ENCODE data around the gene PLA1A. TPM values are rescaled to one million over a fixed set of nuclear protein-coding genes. Genes with fewer than 3 reads are reported as not detected.

PLA1A gene
- total RNA-seq, 1 donor from 2014 or later, result not detected

DNA sequence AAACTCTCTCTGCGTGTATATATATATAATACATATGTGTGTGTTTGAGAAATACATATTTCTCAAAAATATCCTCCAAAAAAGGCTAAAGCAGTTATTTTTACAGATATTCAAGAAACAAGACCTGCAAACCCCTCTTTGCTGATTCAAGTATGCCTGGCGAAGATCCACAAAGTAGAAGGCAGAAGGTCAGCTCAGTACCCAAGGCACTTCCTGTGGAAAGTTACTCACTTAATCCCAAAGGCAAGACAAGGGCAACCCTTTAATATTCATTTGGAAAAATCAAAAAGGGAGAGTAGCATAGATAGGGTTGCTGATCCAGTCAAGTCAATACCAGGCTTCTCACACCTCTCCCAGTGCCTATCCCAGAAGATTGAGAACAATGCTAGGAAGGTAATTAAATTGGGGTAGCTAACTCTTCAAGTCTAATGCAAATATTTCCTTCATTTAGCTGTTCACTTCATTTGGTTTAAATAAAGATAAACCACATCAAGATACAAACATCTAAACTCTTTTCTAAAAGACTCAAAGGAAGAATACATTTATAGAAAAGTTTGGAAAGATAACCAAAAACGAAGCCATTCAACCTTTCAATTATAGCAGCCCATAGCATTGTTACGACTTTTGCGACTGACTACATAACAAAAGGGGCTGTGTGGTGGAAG lies 72.4 kb downstream of the PLA1A start:
- no peak overlapping the region for H3K4me3 Mint-ChIP-seq
- H3K9me3 Mint-ChIP-seq, result no peaks in the 10 kb centered on the region

DNA sequence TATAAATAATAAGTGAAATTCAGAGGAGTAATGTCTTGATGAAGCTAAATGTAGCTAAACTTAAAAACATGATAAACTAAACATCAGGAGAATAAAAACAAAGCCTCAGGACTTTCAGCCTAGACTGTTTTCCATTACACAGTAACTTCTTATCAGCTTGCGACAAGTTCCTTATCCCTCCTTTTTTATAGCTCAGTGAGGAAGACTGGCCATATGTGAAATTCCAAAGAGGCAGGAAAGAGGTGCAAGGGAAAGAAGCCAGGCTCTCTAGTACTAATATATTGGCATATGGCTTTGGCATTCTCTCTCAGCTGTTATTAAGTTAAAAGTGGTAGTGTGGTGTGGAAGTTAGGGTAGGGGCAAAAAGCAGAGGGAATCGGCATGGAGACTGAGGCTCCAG lies 75.1 kb downstream of the PLA1A start:
- TF ChIP-seq, protein P1, sequence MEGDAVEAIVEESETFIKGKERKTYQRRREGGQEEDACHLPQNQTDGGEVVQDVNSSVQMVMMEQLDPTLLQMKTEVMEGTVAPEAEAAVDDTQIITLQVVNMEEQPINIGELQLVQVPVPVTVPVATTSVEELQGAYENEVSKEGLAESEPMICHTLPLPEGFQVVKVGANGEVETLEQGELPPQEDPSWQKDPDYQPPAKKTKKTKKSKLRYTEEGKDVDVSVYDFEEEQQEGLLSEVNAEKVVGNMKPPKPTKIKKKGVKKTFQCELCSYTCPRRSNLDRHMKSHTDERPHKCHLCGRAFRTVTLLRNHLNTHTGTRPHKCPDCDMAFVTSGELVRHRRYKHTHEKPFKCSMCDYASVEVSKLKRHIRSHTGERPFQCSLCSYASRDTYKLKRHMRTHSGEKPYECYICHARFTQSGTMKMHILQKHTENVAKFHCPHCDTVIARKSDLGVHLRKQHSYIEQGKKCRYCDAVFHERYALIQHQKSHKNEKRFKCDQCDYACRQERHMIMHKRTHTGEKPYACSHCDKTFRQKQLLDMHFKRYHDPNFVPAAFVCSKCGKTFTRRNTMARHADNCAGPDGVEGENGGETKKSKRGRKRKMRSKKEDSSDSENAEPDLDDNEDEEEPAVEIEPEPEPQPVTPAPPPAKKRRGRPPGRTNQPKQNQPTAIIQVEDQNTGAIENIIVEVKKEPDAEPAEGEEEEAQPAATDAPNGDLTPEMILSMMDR (conservative IDR thresholded peaks at IDR 0.05), result no peak
- peaks cover 16% of the 10 kb centered on the region for H3K36me3 Mint-ChIP-seq (ENCODE audit: low read depth)
- peak overlapping the region; percentile 51 for H3K4me3 Mint-ChIP-seq
- no peak overlapping the region for H3K27ac Mint-ChIP-seq (ENCODE audit: unreplicated experiment)
- H3K27me3 Mint-ChIP-seq (ENCODE audit: low read depth), result no peaks in the 10 kb centered on the region
- no peak for DNase-seq (ENCODE audit: low read depth, low spot score)
- H3K9me3 Mint-ChIP-seq, result no peaks in the 10 kb centered on the region
- peaks cover 29% of the 10 kb centered on the region for H3K4me1 Mint-ChIP-seq

More for the DNA sequence above, 72.4 kb downstream of the PLA1A start:
- H3K36me3 Mint-ChIP-seq (ENCODE audit: low read depth), result peaks cover 15% of the 10 kb centered on the region
- no peaks in the 10 kb centered on the region for H3K27me3 Mint-ChIP-seq (ENCODE audit: low read depth)
- peaks cover 6% of the 10 kb centered on the region for H3K4me1 Mint-ChIP-seq
- TF ChIP-seq, protein P1 (conservative IDR thresholded peaks at IDR 0.05), result no peak
- no peak for DNase-seq (ENCODE audit: low read depth, low spot score)
- H3K27ac Mint-ChIP-seq (ENCODE audit: unreplicated experiment), result no peak overlapping the region

DNA sequence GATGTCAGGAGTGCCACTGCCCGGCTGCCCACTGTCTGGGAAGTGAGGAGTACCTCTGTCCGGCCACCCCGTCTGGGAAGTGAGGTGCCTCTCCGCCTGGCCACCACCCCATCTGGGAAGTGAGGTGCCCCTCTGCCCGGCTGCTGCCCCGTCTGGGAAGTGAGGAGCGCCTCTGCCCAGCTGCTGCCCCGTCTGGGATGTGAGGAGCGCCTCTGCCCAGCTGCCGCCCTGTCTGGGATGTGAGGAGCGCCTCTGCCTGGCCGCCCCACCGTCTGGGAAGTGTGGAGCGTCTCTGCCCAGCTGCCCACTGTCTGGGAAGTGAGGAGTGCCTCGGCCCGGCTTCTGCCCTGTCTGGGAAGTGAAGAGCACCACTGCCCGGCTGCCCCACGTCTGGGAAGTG lies 76.2 kb downstream of the PLA1A start:
- Mint-ChIP-seq H3K27me3 (ENCODE audit: low read depth) (no peaks in the 10 kb centered on the region), H3K36me3 (ENCODE audit: low read depth) (peaks cover 16% of the 10 kb centered on the region), H3K4me3 (no peak overlapping the region), H3K27ac (ENCODE audit: unreplicated experiment) (no peak overlapping the region), H3K4me1 (peaks cover 30% of the 10 kb centered on the region), H3K9me3 (no peaks in the 10 kb centered on the region)
- TF ChIP-seq, protein P1 (conservative IDR thresholded peaks at IDR 0.05), result no peak
- no peak for DNase-seq (ENCODE audit: low read depth, low spot score)

DNA sequence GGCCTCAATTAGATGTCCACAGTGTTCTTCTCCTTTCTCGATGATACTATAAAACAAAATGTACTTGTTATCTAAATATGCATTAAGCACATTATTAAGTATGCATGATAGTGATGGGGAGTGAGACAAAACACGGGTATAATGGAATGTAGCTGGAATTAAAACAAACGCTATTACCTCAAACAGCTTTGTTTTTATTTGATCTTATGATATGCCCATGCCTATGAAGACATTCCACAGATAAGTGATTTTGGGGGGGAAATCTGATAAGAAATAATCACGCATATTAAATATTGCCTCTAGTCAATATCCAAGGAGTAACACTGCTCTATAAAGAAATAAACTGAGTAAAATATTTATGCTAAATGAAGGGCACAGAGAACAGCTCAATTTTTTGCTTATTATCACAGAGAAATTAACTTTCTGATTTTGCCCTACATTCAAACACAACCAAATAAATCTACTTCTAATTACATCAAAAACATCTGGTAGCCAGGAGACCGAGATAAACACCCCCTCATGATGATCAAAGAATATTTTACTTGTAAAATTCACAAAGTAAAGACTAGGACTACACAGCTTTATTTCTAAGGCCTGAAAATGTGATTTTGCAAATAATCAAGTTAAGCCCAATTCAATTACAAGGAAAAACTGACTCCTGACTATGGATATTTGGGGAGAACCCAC lies 77.6 kb downstream of the PLA1A start:
- H3K36me3 Mint-ChIP-seq (ENCODE audit: low read depth), result peaks cover 13% of the 10 kb centered on the region
- peaks cover 26% of the 10 kb centered on the region for H3K4me1 Mint-ChIP-seq
- no peaks in the 10 kb centered on the region for H3K27me3 Mint-ChIP-seq (ENCODE audit: low read depth)

DNA sequence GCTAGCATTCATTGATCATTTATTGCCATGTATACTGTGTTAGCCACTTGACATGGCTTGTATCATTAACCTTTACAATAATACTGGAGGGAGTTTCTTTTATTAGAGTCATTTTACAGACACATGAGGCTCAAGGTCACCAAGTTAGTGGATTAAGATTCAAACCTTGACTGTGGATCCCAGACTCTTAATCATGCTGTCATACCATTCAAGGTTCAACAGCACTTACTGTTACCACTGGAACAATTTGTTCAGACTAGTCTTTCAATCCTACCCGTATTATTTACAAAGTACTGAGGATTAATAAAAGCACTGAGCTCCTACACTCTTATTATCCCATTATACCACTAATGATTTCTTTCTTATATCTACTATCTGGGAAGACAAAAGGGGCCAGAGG lies 78.3 kb downstream of the PLA1A start:
- Mint-ChIP-seq H3K4me1 (peaks cover 26% of the 10 kb centered on the region), H3K36me3 (ENCODE audit: low read depth) (peaks cover 13% of the 10 kb centered on the region), H3K27ac (ENCODE audit: unreplicated experiment) (no peak overlapping the region), H3K27me3 (ENCODE audit: low read depth) (no peaks in the 10 kb centered on the region), H3K9me3 (no peaks in the 10 kb centered on the region), H3K4me3 (peak overlapping the region; percentile 92)
- no peak for DNase-seq (ENCODE audit: low read depth, low spot score)
- TF ChIP-seq, protein P1 (conservative IDR thresholded peaks at IDR 0.05), result no peak

More for the DNA sequence above, 77.6 kb downstream of the PLA1A start:
- Mint-ChIP-seq H3K4me3 (peak overlapping the region; percentile 92), H3K9me3 (no peaks in the 10 kb centered on the region), H3K27ac (ENCODE audit: unreplicated experiment) (no peak overlapping the region)
- DNase-seq (ENCODE audit: low read depth, low spot score), result no peak
- TF ChIP-seq, protein P1 (conservative IDR thresholded peaks at IDR 0.05), result no peak
